NB4 (cell line): ENCODE data around the gene DISP2.

ENCODE experiments used
- DNase-seq: peaks from one replicate; pipeline ENCODE4 v3.0.0; 2010; ENCODE audit warnings: low read depth
- H3K4me3 ChIP-seq: one replicate; pipeline ENCODE4 v1.5.1; 2011; ENCODE audit warnings: mild to moderate bottlenecking, low read depth, low read length, moderate library complexity
- CTCF ChIP-seq: IDR thresholded peaks from one replicate; pipeline ENCODE4 v1.5.1; 2012; ENCODE audit warnings: low read depth, low read length
- MAX ChIP-seq: IDR thresholded peaks from 2 replicates; pipeline ENCODE4 v1.6.1; 2011; ENCODE audit warnings: low read depth, low read length
- MYC ChIP-seq: IDR thresholded peaks from 2 replicates; pipeline ENCODE4 v1.6.1; 2011; ENCODE audit warnings: low read depth, low read length
- POLR2A ChIP-seq: IDR thresholded peaks from 2 replicates; pipeline ENCODE4 v1.6.1; 2011; ENCODE audit warnings: mild to moderate bottlenecking; ENCODE audit not compliant: insufficient read length; ENCODE audit errors: extremely low read depth

Gene DISP2

GRCh38 chr15:40372981-40373380 lies 15.0 kb downstream of the DISP2 start:
- no peak overlapping the region for H3K4me3 ChIP-seq
- no peak for DNase-seq
- no peak for TF ChIP-seq MYC
- TF ChIP-seq CTCF, result no peak
- TF ChIP-seq POLR2A, result no peak
- TF ChIP-seq MAX, result no peak

- H3K4me3 ChIP-seq, result no peak overlapping the region
- no peak for TF ChIP-seq POLR2A
- no peak for TF ChIP-seq MAX
- no peak for TF ChIP-seq CTCF
- TF ChIP-seq MYC, result no peak
- no peak for DNase-seq
Measured at GRCh38 chr15:40377606-40378005, 19.6 kb downstream of the DISP2 start.

- H3K4me3 ChIP-seq, result no peak overlapping the region
- no peak for DNase-seq
- no peak for TF ChIP-seq POLR2A
- no peak for TF ChIP-seq CTCF
- no peak for TF ChIP-seq MYC
- TF ChIP-seq MAX, result no peak
Measured at GRCh38 chr15:40379374-40379773, 21.4 kb downstream of the DISP2 start.

GRCh38 chr15:40379853-40380252 lies 21.8 kb downstream of the DISP2 start:
- DNase-seq, result no peak
- no peak for TF ChIP-seq MYC
- no peak overlapping the region for H3K4me3 ChIP-seq

- no peak overlapping the region for H3K4me3 ChIP-seq
- no peak for DNase-seq
- TF ChIP-seq MYC (no peak), MAX (no peak), CTCF (no peak), POLR2A (no peak)
Measured at GRCh38 chr15:40380636-40381035, 22.6 kb downstream of the DISP2 start.

- no peak for DNase-seq
- no peak for TF ChIP-seq MAX
- TF ChIP-seq CTCF, result no peak
- no peak for TF ChIP-seq MYC
- no peak for TF ChIP-seq POLR2A
- no peak overlapping the region for H3K4me3 ChIP-seq
Measured at GRCh38 chr15:40381818-40382529, 24.0 kb downstream of the DISP2 start.
